B cell (primary cell): ENCODE data around the gene ALDH1A1. TPM values are rescaled to one million over a fixed set of nuclear protein-coding genes. Genes with fewer than 3 reads are reported as not detected.
"Not testable (repeated sequence)": the region's sequence is repeated elsewhere in the genome, so short reads cannot be mapped to it uniquely, and the experiment has no call there.

ENCODE experiments used
- ATAC-seq: fragments of 200-7000 bp; cut with Tn5 transposase; one replicate; pipeline ENCODE4 v1.10.0; 2021; ENCODE audit warnings: low read depth, mild to moderate bottlenecking, moderate number of reproducible peaks, moderate library complexity
- CTCF ChIA-PET: fragments of 350-600 bp; sonication (Branson Sonifier 250); formaldehyde crosslinking; loops from one replicate; lab custom pipeline; 2021; ENCODE audit warnings: antibody characterized with exemption, inconsistent platforms; lab: Charles Lee
- POLR2A ChIA-PET: fragments of 350-600 bp; sonication (Branson Sonifier 250); formaldehyde crosslinking; loops from one replicate; lab custom pipeline; 2021; ENCODE audit warnings: antibody characterized with exemption; lab: Charles Lee
- DNase-seq: peaks from one replicate; pipeline ENCODE4 v3.0.0; 2013
- H2AFZ ChIP-seq: 2 replicates; pipeline ENCODE4 v1.6.1; 2012; ENCODE audit warnings: mild to moderate bottlenecking, low read depth, low read length; ENCODE audit not compliant: insufficient read depth, poor library complexity, severe bottlenecking
- H3K27ac ChIP-seq, 2 donors: 1 replicate in 1 of 2; 2 replicates in 1 of 2; pipeline ENCODE4 v1.5.1; 2012 to 2013; ENCODE audit warnings: low read length in 2 of 2, mild to moderate bottlenecking in 2 of 2, moderate library complexity in 1 of 2
- H3K27me3 ChIP-seq, 4 experiments: fragments of 200-600 bp in 1 of 4; sonication (generic) in 1 of 4; replicated peaks in 1 of 4; 1 replicate in 2 of 4; 2 replicates in 2 of 4; pipeline versions ENCODE4 v1.6.1 to v1.7.0; 2013 to 2016; ENCODE audit warnings: low read length in 3 of 4, mild to moderate bottlenecking in 2 of 4, mixed read lengths in 1 of 4, moderate library complexity in 1 of 4; ENCODE audit not compliant: insufficient read depth in 4 of 4, control insufficient read depth in 3 of 4; ENCODE audit errors: control extremely low read depth in 1 of 4
- H3K36me3 ChIP-seq, 2 experiments: replicated peaks in 1 of 2; 1 replicate in 1 of 2; 2 replicates in 1 of 2; pipeline versions ENCODE4 v1.6.1 to v1.7.1; 2013; ENCODE audit warnings: low read length in 1 of 2; ENCODE audit not compliant: insufficient read depth in 2 of 2, control insufficient read depth in 1 of 2; ENCODE audit errors: control extremely low read depth in 1 of 2, extremely low read depth in 1 of 2
- H3K4me1 ChIP-seq, 2 donors: fragments of 200-600 bp in 1 of 2; sonication (generic) in 1 of 2; 1 replicate in 1 of 2; 2 replicates in 1 of 2; pipeline versions ENCODE4 v1.5.1 to v1.6.1; 2013 to 2017; ENCODE audit warnings: low read length in 2 of 2; ENCODE audit not compliant: control insufficient read depth in 2 of 2, insufficient read depth in 2 of 2
- H3K4me2 ChIP-seq: replicated peaks from 2 replicates; pipeline ENCODE3; 2012; ENCODE audit warnings: mild to moderate bottlenecking, low read depth, low read length; ENCODE audit not compliant: poor library complexity, severe bottlenecking
- H3K4me3 ChIP-seq, 5 experiments: fragments of 200-600 bp in 1 of 5; sonication (generic) in 1 of 5; 1 replicate in 3 of 5; 2 replicates in 2 of 5; pipeline versions ENCODE4 v1.5.1 to v1.7.0; 2011 to 2016; ENCODE audit warnings: low read length in 4 of 5, mild to moderate bottlenecking in 4 of 5, low read depth in 2 of 5, control low read depth in 1 of 5, moderate library complexity in 1 of 5; ENCODE audit not compliant: insufficient read depth in 1 of 5; ENCODE audit errors: control extremely low read depth in 1 of 5, extremely low read depth in 1 of 5
- H3K79me2 ChIP-seq: fragments of 200-600 bp; sonication (generic); one replicate; pipeline ENCODE4 v1.6.0; 2016; ENCODE audit warnings: low read length; ENCODE audit not compliant: control insufficient read depth, insufficient read depth
- H3K9ac ChIP-seq: fragments of 200-600 bp; sonication (generic); 2 replicates; pipeline ENCODE4 v1.6.1; 2017; ENCODE audit warnings: mild to moderate bottlenecking, low read length, moderate library complexity
- H3K9me3 ChIP-seq, 3 donors: one replicate each; pipeline versions ENCODE4 v1.6.1 to v1.7.1; 2013; ENCODE audit warnings: low read length in 2 of 3; ENCODE audit not compliant: control insufficient read depth in 2 of 3, insufficient read depth in 1 of 3; ENCODE audit errors: control extremely low read depth in 1 of 3
- H4K20me1 ChIP-seq: 2 replicates; pipeline ENCODE4 v1.6.0; 2012; ENCODE audit warnings: mild to moderate bottlenecking, low read length; ENCODE audit not compliant: insufficient read depth, control insufficient read depth, poor library complexity, severe bottlenecking
- H3K27ac Mint-ChIP-seq: one replicate; pipeline ENCODE4 v1.8.0; 2021; ENCODE audit warnings: mixed read lengths
- H3K27me3 Mint-ChIP-seq: one replicate; pipeline ENCODE4 v1.8.0; 2021; ENCODE audit warnings: mixed read lengths
- H3K4me1 Mint-ChIP-seq: one replicate; pipeline ENCODE4 v1.8.0; 2021; ENCODE audit warnings: mixed read lengths
- H3K4me3 Mint-ChIP-seq: one replicate; pipeline ENCODE4 v1.8.0; 2021; ENCODE audit warnings: mixed read lengths
- H3K9me3 Mint-ChIP-seq: one replicate; pipeline ENCODE4 v1.8.0; 2022; ENCODE audit warnings: mixed read lengths; ENCODE audit not compliant: insufficient read depth
- EZH2 ChIP-seq: IDR thresholded peaks from 2 replicates; pipeline ENCODE4 v1.6.1; 2012; ENCODE audit warnings: borderline replicate concordance, low read depth, mild to moderate bottlenecking, moderate library complexity, low read length; ENCODE audit not compliant: insufficient read depth, poor library complexity, severe bottlenecking
- WGBS: methylation state at CpG from one replicate; pipeline ENCODE4 v1.1.5; 2013; ENCODE audit warnings: missing lambda C conversion rate; ENCODE audit not compliant: insufficient coverage; 5-methylcytosine and 5-hydroxymethylcytosine counted together
- intact Hi-C: fragments of 100-400 bp; cut with micrococcal nuclease; formaldehyde crosslinking; loops from one replicate; pipeline ENCODE4 v1.10.0; 2022
- polyA plus RNA-seq: library from polyadenylated mRNA; depleted of rRNA; stranded (reverse); fragments of >200 nt; gene quantifications from 2 replicates; pipeline ENCODE4 v1.2.3, GENCODE V29; 2012
- total RNA-seq, 2 donors: library from RNA; stranded (reverse); fragments of 120-200 nt in 1 of 2; gene quantifications; 1 replicate in 1 of 2; 2 replicates in 1 of 2; pipeline versions ENCODE4 v1.2.3 to v1.2.4, GENCODE V29; 2013 to 2022
- TF ChIP-seq, protein P1 (sequence below): fragments of 200-600 bp; IDR thresholded peaks from one replicate; pipeline ENCODE4 v1.8.0; 2022; ENCODE audit warnings: antibody characterized with exemption, mild to moderate bottlenecking

ALDH1A1 gene
- total and polyA plus RNA-seq, 2 donors (not counting 1 experiment from before 2014, with no cell fraction given), result 0.43 TPM; not detected in 1

- TF ChIP-seq, protein P1, sequence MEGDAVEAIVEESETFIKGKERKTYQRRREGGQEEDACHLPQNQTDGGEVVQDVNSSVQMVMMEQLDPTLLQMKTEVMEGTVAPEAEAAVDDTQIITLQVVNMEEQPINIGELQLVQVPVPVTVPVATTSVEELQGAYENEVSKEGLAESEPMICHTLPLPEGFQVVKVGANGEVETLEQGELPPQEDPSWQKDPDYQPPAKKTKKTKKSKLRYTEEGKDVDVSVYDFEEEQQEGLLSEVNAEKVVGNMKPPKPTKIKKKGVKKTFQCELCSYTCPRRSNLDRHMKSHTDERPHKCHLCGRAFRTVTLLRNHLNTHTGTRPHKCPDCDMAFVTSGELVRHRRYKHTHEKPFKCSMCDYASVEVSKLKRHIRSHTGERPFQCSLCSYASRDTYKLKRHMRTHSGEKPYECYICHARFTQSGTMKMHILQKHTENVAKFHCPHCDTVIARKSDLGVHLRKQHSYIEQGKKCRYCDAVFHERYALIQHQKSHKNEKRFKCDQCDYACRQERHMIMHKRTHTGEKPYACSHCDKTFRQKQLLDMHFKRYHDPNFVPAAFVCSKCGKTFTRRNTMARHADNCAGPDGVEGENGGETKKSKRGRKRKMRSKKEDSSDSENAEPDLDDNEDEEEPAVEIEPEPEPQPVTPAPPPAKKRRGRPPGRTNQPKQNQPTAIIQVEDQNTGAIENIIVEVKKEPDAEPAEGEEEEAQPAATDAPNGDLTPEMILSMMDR, result no peak
- no peak for TF ChIP-seq EZH2
- peaks cover 8% of the 10 kb centered on the region for H3K27me3 Mint-ChIP-seq
- no peaks in the 10 kb centered on the region for H3K9me3 Mint-ChIP-seq
- H2AFZ ChIP-seq, result no peak overlapping the region
- no peaks in the 10 kb centered on the region for H3K79me2 ChIP-seq
- intact Hi-C loops, result no loop called here
- no peaks in the 10 kb centered on the region for H3K4me1 ChIP-seq
- no peak overlapping the region for H3K9ac ChIP-seq
- H3K27ac Mint-ChIP-seq, result no peak overlapping the region
- no peak overlapping the region for H3K4me2 ChIP-seq
- H3K4me1 Mint-ChIP-seq, result no peaks in the 10 kb centered on the region
- ATAC-seq (no peak), DNase-seq (no peak)
- ChIA-PET CTCF (no interaction called here), POLR2A (no interaction called here)
- peaks cover 0 to 4% (median 0%) of the 10 kb centered on the region in 4 experiments for H3K27me3 ChIP-seq
- no peak overlapping the region for H3K4me3 ChIP-seq
- H3K36me3 ChIP-seq, result no peaks in the 10 kb centered on the region
- H3K4me3 Mint-ChIP-seq, result no peak overlapping the region
- 100% methylated on average over 1 of the region's 2 CpGs for WGBS
- H3K27ac ChIP-seq, result no peak overlapping the region
- no peaks in the 10 kb centered on the region for H4K20me1 ChIP-seq
- no peaks in the 10 kb centered on the region for H3K9me3 ChIP-seq
Observed at GRCh38 chr9:72942451-72942850, 10.4 kb downstream of the ALDH1A1 start.

- H3K4me2 ChIP-seq, H3K9me3 Mint-ChIP-seq, H3K27me3 ChIP-seq, H3K79me2 ChIP-seq, H3K27ac ChIP-seq, intact Hi-C loops, H3K27ac Mint-ChIP-seq, H3K4me1 Mint-ChIP-seq, H3K9me3 ChIP-seq, H4K20me1 ChIP-seq, H3K36me3 ChIP-seq, H2AFZ ChIP-seq, H3K27me3 Mint-ChIP-seq, H3K4me3 ChIP-seq, H3K4me3 Mint-ChIP-seq, H3K4me1 ChIP-seq, DNase-seq, ATAC-seq, H3K9ac ChIP-seq, CTCF ChIA-PET: not testable (repeated sequence)
- POLR2A ChIA-PET, result interaction anchor here (0.7 kb wide), 1 partner anchor 21 kb away, joined by 4 read pairs; no protein-coding TSS in a partner anchor
- no CpG with 5 or more reads among the region's 6 CpGs for WGBS
Observed at GRCh38 chr9:72939581-72939980, 13.3 kb downstream of the ALDH1A1 start.
